LNCaP clone FGC (cell line): Measurements from ENCODE around the gene CNOT1.

ENCODE experiments used
- DNase-seq: peaks from one replicate; pipeline ENCODE4 v3.0.0-alpha.2; 2011; ENCODE audit warnings: low read depth
- H3K4me3 ChIP-seq: 2 replicates; pipeline ENCODE4 v1.5.1; 2011; ENCODE audit warnings: mild to moderate bottlenecking, low read depth, low read length, control low read depth
- TF ChIP-seq, protein P1 (sequence below): IDR thresholded peaks from 2 replicates; pipeline ENCODE4 v1.5.1; 2012; ENCODE audit warnings: mild to moderate bottlenecking; ENCODE audit not compliant: control insufficient read depth, insufficient read depth; ENCODE audit errors: extremely low read depth

Gene CNOT1

GRCh38 chr16:58498341-58499091 is 131.1 kb downstream of the CNOT1 start:
- H3K4me3 ChIP-seq: no peak overlapping the region
- TF ChIP-seq, protein P1, sequence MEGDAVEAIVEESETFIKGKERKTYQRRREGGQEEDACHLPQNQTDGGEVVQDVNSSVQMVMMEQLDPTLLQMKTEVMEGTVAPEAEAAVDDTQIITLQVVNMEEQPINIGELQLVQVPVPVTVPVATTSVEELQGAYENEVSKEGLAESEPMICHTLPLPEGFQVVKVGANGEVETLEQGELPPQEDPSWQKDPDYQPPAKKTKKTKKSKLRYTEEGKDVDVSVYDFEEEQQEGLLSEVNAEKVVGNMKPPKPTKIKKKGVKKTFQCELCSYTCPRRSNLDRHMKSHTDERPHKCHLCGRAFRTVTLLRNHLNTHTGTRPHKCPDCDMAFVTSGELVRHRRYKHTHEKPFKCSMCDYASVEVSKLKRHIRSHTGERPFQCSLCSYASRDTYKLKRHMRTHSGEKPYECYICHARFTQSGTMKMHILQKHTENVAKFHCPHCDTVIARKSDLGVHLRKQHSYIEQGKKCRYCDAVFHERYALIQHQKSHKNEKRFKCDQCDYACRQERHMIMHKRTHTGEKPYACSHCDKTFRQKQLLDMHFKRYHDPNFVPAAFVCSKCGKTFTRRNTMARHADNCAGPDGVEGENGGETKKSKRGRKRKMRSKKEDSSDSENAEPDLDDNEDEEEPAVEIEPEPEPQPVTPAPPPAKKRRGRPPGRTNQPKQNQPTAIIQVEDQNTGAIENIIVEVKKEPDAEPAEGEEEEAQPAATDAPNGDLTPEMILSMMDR: no peak
- no peak for DNase-seq

DNA sequence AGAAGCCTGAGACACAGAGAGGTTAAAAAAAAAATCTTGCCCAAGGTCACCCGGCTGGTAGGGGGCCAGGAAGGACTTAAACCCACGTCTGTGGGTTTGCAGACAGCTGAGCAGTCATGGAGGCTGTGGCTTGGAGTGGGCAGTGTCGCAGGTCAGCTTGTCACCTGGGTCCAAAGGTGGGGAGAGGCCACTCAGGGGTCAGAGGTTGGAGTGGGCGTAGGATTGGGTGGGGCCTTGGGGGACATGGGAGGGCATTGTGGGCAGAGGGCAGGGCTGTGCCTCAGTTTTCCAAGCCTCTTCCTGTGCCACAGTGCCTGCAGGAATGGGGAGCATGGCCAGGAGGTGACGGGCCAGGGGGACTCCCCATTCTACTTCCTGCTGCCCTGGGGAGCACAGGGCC is 131.7 kb downstream of the CNOT1 start:
- H3K4me3 ChIP-seq: no peak overlapping the region
- DNase-seq: no peak
- TF ChIP-seq, protein P1: no peak

DNA sequence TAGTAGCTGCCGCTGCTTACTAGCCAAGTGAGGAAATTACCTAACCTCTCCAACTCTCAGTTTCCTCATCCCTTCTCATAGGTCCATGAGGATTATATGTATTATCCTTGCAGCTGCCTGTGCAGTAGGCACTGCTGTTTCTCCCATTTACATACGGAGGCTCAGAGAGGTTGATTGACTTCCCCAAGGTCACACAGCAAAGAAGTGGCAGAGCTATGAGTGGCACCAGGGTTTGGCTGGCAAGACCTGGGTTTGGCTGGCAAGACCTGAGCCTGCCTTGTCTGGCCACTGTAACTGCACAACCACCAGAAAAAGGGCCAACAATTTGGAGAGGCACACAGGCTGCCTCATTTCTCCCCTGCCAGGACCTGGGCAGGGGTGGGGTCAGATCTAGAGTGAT is 132.2 kb downstream of the CNOT1 start:
- DNase-seq: no peak
- TF ChIP-seq, protein P1: no peak
- no peak overlapping the region for H3K4me3 ChIP-seq

DNA sequence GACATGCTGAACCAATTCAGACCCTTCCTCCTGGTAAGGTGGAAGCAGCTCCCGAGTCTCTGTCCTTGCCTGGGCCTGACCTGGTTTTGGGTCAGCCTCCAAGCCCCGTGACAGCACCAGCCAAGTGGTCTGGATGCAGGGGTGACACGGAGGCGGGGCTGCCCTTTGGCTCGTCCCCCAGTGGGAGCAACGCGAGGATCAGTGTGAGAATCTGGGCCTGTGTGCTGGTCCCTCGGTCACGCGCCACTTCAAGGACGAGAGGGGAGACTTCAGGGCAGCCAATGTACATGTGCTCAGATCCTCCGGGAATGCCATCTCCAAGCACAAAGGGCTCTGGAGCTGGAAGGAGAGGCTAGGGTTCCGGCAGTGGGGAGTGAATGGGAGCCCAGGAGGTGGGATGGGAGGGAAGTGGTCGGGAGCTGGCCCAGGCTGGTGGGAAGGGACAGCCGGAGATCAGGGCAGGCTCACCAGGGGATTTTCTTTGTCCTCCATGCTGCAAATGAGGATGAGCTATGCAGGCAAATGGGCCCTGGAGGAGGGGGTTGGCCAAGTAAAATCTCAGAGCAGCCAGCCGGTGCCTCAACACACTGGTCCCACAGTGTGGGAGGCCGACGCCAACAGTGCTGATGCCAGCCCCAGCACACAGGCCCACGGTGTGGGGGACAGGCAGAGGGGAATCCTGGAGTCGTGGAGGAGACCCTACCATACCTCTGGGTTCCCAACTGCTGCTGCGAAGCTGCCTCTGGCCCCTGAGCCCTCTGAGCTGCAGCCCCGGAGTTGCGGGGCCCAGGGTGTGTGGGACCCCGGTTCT is 133.9 kb downstream of the CNOT1 start:
- TF ChIP-seq, protein P1: no peak
- H3K4me3 ChIP-seq: no peak overlapping the region
- no peak for DNase-seq

DNA sequence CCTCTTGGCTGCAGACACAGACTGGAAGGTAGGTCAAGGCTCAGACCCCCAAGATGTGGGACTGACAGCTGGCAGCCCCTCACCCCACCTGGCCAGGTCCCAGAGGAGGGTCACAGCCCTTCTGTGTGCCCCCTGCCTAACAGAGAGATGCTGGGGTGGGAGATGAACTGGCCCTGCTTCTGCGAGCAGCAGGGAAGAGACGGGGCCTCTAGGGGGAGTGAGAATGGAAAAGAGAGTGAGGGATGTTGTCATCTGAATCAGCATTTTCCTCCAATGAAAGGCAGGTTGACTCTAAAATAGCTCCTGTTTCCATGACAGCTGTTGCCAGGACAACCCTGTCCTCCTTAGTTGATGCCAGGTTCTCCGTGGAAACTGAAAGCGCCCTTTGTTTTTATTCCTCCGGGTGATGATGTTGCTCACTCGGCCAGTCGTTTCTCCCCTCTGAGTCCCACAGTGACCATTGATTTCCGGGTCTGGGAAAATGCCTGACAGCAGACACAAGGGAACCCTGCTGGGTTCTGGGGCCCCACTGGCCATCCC is 134.6 kb downstream of the CNOT1 start:
- H3K4me3 ChIP-seq: no peak overlapping the region
- DNase-seq: peak; percentile 78
- TF ChIP-seq, protein P1: peak; percentile 47

- DNase-seq: no peak
- TF ChIP-seq, protein P1: no peak
- no peak overlapping the region for H3K4me3 ChIP-seq
Measured at GRCh38 chr16:58493756-58494431, 135.7 kb downstream of the CNOT1 start.
